Adrenal gland (tissue), 12 donors: Measurements from ENCODE around the gene TMEM235. TPM values are rescaled to one million over a fixed set of nuclear protein-coding genes. Genes with fewer than 3 reads are reported as not detected.

Experiments used
- DNase-seq, 7 donors: peaks; one replicate each; pipeline ENCODE4 v3.0.0-alpha.2; 2019 to 2020
- H3K27ac ChIP-seq, 5 donors: fragments of 200-600 bp; sonication (generic) in 4 of 5; 1 replicate in 3 of 5; 2 replicates in 2 of 5; pipeline versions ENCODE4 v1.5.1 to v1.8.0; 2016 to 2020; ENCODE audit warnings: mild to moderate bottlenecking in 1 of 5
- H3K27me3 ChIP-seq: fragments of 200-600 bp; 2 replicates; pipeline ENCODE4 v1.8.0; 2021
- H3K36me3 ChIP-seq, 2 donors: fragments of 200-600 bp; replicated peaks in 1 of 2; 1 replicate in 1 of 2; 2 replicates in 1 of 2; pipeline versions ENCODE4 v1.5.1 to v1.8.0; 2018 to 2022
- H3K4me1 ChIP-seq, 2 donors: fragments of 200-600 bp; replicated peaks in 1 of 2; 1 replicate in 1 of 2; 2 replicates in 1 of 2; pipeline versions ENCODE4 v1.5.1 to v1.8.0; 2018 to 2021
- H3K4me3 ChIP-seq, 4 donors: fragments of 200-600 bp; sonication (generic) in 3 of 4; one replicate each; pipeline ENCODE4 v1.5.1; 2016 to 2018
- H3K9me3 ChIP-seq, 3 donors: fragments of 200-600 bp; sonication (generic) in 1 of 3; replicated peaks in 1 of 3; 1 replicate in 2 of 3; 2 replicates in 1 of 3; pipeline versions ENCODE4 v1.5.1 to v1.8.0; 2016 to 2021
- POLR2A ChIP-seq, 2 donors: fragments of 450-650 bp; IDR thresholded peaks; one replicate each; pipeline ENCODE4 v1.6.1; 2017; ENCODE audit warnings: antibody characterized with exemption in 2 of 2, mild to moderate bottlenecking in 2 of 2, moderate library complexity in 1 of 2
- WGBS, 4 donors: extraction: QIAGEN DNeasy Blood & Tissue Kit in 2 of 4; methylation state at CpG; one replicate each; pipeline versions ENCODE4 v1.1.5 to v1.1.7; 2013 to 2017; 5-methylcytosine and 5-hydroxymethylcytosine counted together
- intact Hi-C, 2 donors: fragments of 100-400 bp; cut with DNase I; formaldehyde crosslinking; loops; one replicate each; pipeline versions ENCODE4 v1.14.1 to v1.15.0; 2022 to 2023
- polyA plus RNA-seq, 3 donors: library from polyadenylated mRNA; stranded (reverse); fragments of 200-250 nt in 2 of 3; fragments of 350-450 nt in 1 of 3; fragmentation: Illumina TruSeq in 1 of 3; extraction: RNeasy Lipid Tissue Mini Kit (QIAGEN cat#74804) in 1 of 3; gene quantifications; one replicate each; pipeline ENCODE4 v1.2.3, GENCODE V29; 2013 to 2014
- total RNA-seq, 9 donors: library from RNA; depleted of rRNA in 4 of 9; stranded (reverse); fragments of >200 nt in 4 of 9; fragments of 120-200 nt in 1 of 9; fragmentation: NEBNext Ultra II Directional in 1 of 9; extraction: Animal tissue kit (Norgen Biotek cat#: 25700) in 1 of 9; gene quantifications; one replicate each; pipeline versions ENCODE4 v1.1.0 to v1.2.4, GENCODE V29; 2013 to 2023
- TF ChIP-seq, protein P1 (sequence below), 6 experiments: fragments of 450-650 bp in 4 of 6; fragments of 200-600 bp in 2 of 6; sonication (generic) in 1 of 6; IDR thresholded peaks; 1 replicate in 5 of 6; 2 replicates in 1 of 6; pipeline versions ENCODE4 v1.5.1 to v1.8.0; 2016 to 2021; ENCODE audit warnings: antibody characterized with exemption in 6 of 6, mild to moderate bottlenecking in 2 of 6, moderate library complexity in 1 of 6
- donor health status: healthy with polysubstance abuse.
- donor health status: Bipolar disorder and iron deficiency.
- donor health status: DM: yes; HTN: yes; CAD: no.
- donor health status: DM: no; HTN: no; CAD: no.
- donor health status: DM: no; HTN: no; CAD: no.
- donor health status: DM: yes; HTN: yes; CAD: no.

The TMEM235 gene
- total and polyA plus RNA-seq, 12 donors, result 0.07 TPM; not detected in 11

GRCh38 chr17:78240839-78241238 is 9.4 kb downstream of the TMEM235 start:
- TF ChIP-seq, protein P1, sequence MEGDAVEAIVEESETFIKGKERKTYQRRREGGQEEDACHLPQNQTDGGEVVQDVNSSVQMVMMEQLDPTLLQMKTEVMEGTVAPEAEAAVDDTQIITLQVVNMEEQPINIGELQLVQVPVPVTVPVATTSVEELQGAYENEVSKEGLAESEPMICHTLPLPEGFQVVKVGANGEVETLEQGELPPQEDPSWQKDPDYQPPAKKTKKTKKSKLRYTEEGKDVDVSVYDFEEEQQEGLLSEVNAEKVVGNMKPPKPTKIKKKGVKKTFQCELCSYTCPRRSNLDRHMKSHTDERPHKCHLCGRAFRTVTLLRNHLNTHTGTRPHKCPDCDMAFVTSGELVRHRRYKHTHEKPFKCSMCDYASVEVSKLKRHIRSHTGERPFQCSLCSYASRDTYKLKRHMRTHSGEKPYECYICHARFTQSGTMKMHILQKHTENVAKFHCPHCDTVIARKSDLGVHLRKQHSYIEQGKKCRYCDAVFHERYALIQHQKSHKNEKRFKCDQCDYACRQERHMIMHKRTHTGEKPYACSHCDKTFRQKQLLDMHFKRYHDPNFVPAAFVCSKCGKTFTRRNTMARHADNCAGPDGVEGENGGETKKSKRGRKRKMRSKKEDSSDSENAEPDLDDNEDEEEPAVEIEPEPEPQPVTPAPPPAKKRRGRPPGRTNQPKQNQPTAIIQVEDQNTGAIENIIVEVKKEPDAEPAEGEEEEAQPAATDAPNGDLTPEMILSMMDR (IDR thresholded peaks at IDR 0.05), result no peak
- no peak for TF ChIP-seq POLR2A (IDR thresholded peaks at IDR 0.05)
- H3K4me1 ChIP-seq, result no peaks in the 10 kb centered on the region
- H3K9me3 ChIP-seq, result no peaks in the 10 kb centered on the region
- DNase-seq, result no peak
- H3K27me3 ChIP-seq, result no peaks in the 10 kb centered on the region
- no peaks in the 10 kb centered on the region for H3K36me3 ChIP-seq
- no peak overlapping the region for H3K27ac ChIP-seq
- intact Hi-C loops, result no loop called here
- 82 to 88% (median 85%) methylated on average over 6 to 9 of the region's 9 CpGs for WGBS, 4 donors
- H3K4me3 ChIP-seq, result no peak overlapping the region

DNA sequence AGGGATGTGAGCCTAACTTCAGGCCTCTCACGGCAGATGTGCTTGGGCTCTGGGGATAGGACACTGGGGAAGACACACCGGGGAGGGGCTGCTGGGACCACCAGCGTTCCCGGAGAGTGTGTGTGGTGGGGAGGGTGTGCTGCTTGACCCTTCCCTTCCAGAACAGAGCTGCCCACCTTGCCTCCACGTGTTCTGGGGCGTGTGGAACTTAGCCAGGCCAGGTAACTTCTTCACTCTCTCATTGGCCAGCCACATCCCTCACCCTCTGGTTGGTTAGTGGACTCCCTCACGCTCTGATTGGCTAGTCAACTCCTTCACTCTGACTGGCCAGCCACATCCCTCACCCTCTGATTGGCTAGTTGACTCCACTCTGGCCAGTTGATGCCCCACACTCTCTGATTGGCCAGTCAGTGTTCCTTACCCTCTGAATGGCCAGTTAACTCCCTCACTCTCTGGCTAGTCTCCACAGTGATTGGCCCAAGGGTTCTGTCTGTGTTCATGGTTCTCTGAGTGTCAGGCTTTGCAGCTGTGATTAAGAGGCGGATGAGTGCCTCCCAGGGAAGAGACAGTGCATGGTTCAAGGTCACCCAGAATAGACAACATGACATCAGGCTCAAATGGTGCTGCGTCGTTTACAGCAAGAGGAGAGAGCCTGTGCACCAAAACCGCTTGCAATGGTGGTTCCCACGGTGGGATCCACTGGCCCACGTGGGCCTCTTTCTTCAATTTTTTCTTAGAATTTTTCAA is 10.0 kb downstream of the TMEM235 start:
- Histone ChIP-seq H3K27ac (no peak overlapping the region), H3K36me3 (no peaks in the 10 kb centered on the region), H3K4me3 (no peak overlapping the region), H3K9me3 (no peaks in the 10 kb centered on the region), H3K4me1 (no peaks in the 10 kb centered on the region), H3K27me3 (no peaks in the 10 kb centered on the region)
- intact Hi-C loops, result no loop called here
- peak in 2 of 7 donors; percentile 54 to 80 for DNase-seq
- WGBS, 4 donors, result 70 to 87% (median 77%) methylated on average over 10 to 13 of the region's 13 CpGs
- TF ChIP-seq, protein P1 (IDR thresholded peaks at IDR 0.05), result no peak
- no peak for TF ChIP-seq POLR2A (IDR thresholded peaks at IDR 0.05)

- H3K36me3 ChIP-seq, result no peaks in the 10 kb centered on the region
These were observed 10.8 kb downstream of the TMEM235 start for GRCh38 chr17:78242024-78242742.

GRCh38 chr17:78247304-78247703 is 15.9 kb downstream of the TMEM235 start:
- Histone ChIP-seq H3K36me3 (no peaks in the 10 kb centered on the region), H3K4me1 (peaks cover 0 to 6% of the 10 kb centered on the region in 2 donors), H3K9me3 (no peaks in the 10 kb centered on the region), H3K27me3 (no peaks in the 10 kb centered on the region), H3K27ac (peak overlapping the region in 1 of 5 donors; percentile 65), H3K4me3 (no peak overlapping the region)
- TF ChIP-seq, protein P1 (IDR thresholded peaks at IDR 0.05), result no peak
- TF ChIP-seq POLR2A (IDR thresholded peaks at IDR 0.05), result no peak
- intact Hi-C loops, result no loop called here
- WGBS, 4 donors, result 79 to 87% (median 82%) methylated on average over 8 of the region's 8 CpGs
- DNase-seq, result no peak

More at GRCh38 chr17:78242024-78242742, 10.8 kb downstream of the TMEM235 start:
- Histone ChIP-seq H3K27me3 (no peaks in the 10 kb centered on the region), H3K27ac (no peak overlapping the region), H3K9me3 (no peaks in the 10 kb centered on the region), H3K4me1 (no peaks in the 10 kb centered on the region), H3K4me3 (no peak overlapping the region)
- DNase-seq, result no peak
- intact Hi-C loops, result no loop called here
- TF ChIP-seq, protein P1 (IDR thresholded peaks at IDR 0.05), result no peak
- no peak for TF ChIP-seq POLR2A (IDR thresholded peaks at IDR 0.05)
- WGBS, 4 donors, result 79 to 92% (median 81%) methylated on average over 14 to 21 of the region's 21 CpGs
